Neural progenitor cell (in vitro differentiated cells): ENCODE data around the gene CLDN8.

Experiments
- CTCF ChIP-seq: fragments of 200-600 bp; sonication (generic); IDR thresholded peaks from 2 replicates; pipeline ENCODE4 v1.5.1; 2017; ENCODE audit warnings: antibody characterized with exemption, mild to moderate bottlenecking
- EZH2 ChIP-seq: fragments of 200-600 bp; sonication (generic); IDR thresholded peaks from 2 replicates; pipeline ENCODE4 v1.6.1; 2017; ENCODE audit warnings: antibody characterized with exemption, mild to moderate bottlenecking, moderate library complexity

GRCh38 chr21:30164796-30165195 is 51.1 kb downstream of the CLDN8 start:
- TF ChIP-seq EZH2 = no peak
- TF ChIP-seq CTCF = no peak
